ENCODE data around the gene NDUFA11.

NDUFA11 gene

GRCh38 chr19:5905114-5905778 is 1.7 kb upstream of the NDUFA11 start:
- no peak for DNase-seq

DNA sequence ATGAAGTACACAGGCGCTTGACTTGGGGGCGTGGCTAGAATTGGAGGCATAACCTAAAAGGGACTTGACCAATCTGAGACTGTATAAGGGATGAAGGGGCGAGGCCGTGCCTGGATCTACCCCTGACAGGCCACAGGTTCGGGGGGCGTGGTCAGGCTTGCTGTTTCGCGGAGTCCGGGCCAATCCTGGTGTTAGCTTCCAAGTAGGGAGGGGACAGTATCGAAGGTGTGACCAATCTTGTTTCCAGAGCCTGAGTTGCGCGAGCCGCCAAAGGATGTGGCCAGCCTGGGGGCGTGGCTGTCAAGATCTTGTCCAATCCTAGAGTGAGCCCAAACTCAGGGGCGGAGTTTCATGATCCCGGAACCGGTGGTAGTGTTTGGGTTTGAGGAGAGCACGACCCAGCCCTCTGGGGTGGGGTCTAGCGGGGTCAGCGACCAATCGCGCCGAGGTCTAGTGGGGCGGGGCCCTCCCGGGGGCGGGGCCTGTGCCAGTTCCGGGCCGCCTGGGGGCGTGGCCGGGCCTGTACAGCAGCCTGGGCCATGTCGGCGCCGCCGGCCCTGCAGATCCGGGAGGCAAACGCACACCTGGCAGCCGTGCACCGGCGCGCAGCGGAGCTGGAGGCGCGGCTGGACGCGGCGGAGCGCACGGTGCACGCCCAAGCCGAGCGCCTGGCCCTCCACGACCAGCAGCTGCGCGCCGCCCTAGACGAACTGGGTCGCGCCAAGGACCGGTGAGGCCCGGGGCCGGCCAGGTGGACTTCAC is 943 bp upstream of the NDUFA11 start, which contains the start of gene VMAC:
Gene VMAC, plus strand, starts transcription at position 521 of the 762 bp plus-strand sequence. Its CDS starts 19 bp downstream, at position 540.
- DNase-seq: peak; percentile 100

DNA sequence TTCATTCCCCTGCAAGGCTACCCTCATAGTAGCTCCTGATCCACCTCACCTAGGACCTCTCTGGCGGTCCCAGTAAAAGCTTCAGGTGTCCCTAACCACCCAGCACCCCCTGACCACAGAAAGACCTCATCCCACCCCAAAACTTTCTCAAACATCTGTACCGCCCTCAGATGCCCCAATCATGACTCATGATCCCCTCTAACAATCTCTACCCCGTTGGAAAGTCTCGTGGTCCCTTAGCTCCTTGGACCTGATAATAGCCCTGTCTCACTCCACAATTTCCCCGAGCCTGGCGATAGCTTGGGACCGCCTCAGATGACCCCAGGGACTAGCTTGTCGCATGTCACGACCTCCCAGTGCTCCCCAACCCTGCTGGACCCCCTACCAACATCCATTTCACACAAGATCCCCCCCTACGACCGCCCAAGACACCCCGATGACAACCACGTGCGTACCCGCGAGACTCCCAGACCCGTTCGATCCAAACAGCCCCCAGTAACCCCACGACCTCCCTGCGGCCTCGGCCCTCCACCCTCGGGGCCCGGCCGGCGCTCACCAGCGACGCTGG is 450 bp downstream of the NDUFA11 start:
- DNase-seq: no peak

DNA sequence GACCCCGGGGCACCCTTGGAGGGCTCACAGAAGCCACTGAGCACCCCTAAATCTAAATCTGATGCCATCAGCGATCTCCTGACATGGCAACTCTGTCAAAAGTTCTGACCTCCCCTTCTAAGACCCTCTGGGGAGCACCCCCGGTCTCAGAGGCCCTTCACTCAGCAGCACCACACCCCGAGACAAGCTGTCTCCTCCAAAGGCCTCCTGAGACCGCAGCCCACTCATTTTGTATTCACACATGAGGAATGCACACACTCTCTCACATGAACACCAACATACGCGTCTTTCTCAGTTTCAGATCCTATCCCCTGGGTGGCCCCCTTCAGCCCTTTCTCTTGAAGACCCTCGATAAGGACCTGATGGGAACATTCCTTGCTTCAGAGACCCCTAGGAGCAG is 2.6 kb downstream of the NDUFA11 start:
- DNase-seq: no peak

DNA sequence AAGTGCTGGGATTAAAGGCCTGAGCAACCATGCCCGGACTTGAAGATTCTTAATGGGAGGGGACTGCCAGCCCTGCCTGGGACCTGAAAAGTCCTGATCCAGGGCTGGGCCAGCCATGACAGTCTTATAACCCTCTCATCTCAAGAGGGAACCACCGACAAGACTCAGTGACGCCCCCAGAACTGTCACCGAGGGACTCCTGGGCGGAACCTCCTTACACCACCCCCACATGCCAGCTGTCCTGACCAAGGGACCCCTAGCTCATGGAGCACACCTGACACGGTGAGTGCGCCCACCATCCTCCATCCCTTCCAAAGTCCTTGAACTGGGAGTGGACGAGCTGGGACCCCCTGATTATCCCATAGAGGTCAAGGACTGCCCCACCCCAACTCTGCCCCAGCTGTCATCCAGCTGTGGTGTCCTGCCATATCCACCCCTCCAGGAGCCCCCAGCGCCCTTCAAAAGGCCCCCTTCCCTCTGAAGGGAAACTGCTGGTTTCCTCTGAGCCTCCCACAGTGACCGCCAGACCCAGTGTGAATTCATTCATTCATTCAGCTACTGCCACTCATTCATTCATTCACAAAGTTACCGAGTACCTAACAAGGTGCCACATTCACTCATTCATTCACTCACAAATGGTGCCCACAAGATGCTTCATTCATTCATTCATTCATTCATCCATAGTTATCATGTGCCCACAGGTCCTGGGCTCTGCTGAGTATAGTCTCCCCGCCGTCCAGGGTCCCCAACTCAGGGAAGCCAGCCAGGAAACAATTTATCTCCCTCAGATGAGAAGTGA is 3.7 kb downstream of the NDUFA11 start:
- DNase-seq: no peak

DNA sequence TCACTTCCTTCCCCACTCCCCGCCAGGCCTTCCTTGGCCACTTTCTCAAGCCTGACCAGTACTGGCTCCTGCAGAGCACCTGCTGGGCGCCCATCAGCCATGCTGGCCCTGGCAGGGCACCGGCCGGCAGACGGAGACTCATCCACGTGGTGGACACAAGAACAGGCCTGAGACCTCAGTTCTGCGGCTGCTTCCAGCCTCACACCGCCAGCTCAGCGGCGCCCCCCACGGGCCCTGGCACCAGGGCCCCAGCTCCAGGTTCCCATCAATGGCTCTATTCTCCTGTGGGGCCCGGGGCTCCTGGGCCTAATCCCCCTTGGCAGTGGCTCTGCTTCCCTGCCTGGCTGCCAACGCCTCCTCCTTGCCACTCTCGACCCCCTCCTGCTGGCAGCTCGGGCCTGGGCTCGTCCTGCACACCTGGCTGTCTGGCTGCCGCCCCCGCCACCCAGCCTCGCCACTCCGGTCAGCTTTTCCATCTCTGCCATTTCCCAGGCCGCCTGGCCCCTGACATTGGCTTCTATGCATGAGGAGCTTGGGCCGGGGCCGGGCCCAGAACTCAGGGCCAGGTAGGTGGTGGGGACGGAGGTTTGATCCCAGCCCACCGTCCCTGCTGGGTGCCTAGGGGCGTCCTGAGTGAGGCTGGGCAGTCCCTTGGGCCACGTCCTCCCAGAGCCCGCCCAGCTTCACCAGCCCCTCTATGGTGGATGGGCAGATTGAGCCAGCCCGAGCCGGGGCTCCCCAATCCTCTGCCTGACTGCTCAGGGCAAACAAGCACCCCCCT is 6.2 kb downstream of the NDUFA11 start:
- no peak for DNase-seq

GRCh38 chr19:5896365-5897076 is 7.1 kb downstream of the NDUFA11 start:
- no peak for DNase-seq

GRCh38 chr19:5895890-5896289 is 7.7 kb downstream of the NDUFA11 start:
- no peak for DNase-seq

GRCh38 chr19:5895409-5895808 is 8.2 kb downstream of the NDUFA11 start:
- DNase-seq: no peak

DNA sequence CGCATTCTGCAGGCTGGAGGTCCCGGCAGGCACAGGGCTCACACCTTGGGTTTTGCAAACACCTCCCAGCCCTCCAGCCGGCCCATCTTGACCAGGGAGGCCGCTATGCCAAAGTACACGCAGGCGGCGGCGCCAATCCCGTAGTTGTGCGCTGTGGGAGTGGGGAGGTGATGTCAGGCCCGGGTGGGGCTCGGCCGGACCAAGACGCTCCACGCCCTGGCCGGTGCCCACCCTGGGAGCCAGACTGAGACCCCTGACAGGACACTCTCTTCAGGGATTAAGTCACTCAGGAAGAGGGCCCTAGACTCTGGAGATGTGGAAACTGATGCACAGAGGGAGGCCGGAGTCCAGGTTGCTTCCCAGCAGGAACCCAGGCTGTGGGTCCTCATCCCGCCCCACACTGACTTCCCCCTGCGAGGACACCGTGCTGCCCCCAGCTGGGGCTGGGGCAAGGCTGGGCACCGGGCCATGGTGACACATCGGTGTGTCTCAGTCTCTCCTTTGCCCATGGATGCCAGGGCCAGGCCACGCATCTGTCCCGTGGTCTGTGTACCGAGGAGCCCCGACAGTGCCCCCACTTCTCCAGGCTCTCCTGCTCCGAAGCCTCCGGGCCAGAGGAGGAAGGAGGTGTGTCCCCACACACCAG is 8.8 kb downstream of the NDUFA11 start:
- no peak for DNase-seq

DNA sequence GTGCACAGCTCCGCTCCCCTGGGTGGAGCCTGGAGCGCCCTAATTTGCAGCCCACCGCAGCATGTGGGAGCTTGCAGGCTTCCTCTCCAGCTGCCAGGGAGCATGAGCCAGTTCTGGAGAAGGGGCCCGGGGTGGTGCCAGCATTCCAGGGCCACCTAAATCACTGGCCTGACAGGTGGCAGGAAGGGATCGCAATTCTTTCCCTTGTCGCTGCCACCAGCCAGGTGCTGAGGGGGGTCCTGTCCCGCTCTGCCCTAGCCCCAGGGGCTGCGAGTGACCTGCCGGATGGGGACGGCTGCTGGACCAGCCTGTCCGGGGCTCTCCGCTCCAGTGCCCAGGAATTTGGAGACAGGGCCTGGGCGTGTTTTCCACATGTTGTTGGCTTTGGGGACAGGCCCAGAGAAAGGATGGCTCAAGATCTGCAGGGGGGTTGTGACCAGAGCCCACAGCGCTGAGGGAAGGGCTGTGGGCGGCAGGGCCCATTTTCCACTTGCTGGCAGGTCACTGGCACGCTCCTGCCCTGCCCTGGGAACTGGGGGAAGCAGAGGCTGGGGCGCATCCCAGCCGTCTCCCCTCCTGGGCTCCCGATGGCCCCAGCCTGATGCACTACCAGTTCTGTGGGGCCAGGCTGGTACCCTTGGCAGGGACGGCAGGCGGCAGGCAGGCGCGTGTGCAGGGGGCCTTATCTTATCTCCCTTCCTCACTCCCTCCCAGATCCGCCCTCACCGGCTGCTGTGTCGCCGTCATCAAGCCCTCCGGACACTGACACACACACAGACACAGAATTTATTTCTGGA is 9.5 kb downstream of the NDUFA11 start:
- no peak for DNase-seq

GRCh38 chr19:5893296-5893903 is 10.2 kb downstream of the NDUFA11 start:
- DNase-seq: no peak

DNA sequence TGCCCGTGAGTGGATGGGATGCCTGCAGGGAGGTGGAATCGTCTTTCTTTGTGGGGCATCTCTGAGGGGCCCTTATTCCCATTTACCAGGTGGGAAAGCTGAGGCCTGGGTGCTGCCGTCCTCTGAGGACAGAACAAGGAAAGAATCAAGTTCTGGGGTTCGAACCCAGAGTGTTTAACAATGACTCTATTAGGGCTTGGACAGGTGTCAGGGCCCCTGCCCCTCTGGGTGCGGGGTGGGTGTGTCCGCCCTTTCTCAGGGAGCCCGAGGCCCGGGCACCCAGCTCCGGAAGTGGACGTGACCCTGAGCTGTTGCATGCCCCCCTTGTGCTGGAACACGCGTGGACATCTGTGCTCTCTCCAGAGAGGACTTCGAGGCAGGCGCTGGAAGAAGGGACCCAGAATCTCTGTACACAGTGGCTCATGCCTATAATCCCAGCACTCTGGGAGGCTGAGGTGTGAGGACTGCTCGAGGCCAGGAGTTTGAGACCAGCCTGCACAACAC is 10.8 kb downstream of the NDUFA11 start:
- DNase-seq: no peak

- no peak for DNase-seq
Observed at GRCh38 chr19:5891938-5892771, 11.4 kb downstream of the NDUFA11 start.

- no peak for DNase-seq
Observed at GRCh38 chr19:5891572-5891937, 12.0 kb downstream of the NDUFA11 start.

DNA sequence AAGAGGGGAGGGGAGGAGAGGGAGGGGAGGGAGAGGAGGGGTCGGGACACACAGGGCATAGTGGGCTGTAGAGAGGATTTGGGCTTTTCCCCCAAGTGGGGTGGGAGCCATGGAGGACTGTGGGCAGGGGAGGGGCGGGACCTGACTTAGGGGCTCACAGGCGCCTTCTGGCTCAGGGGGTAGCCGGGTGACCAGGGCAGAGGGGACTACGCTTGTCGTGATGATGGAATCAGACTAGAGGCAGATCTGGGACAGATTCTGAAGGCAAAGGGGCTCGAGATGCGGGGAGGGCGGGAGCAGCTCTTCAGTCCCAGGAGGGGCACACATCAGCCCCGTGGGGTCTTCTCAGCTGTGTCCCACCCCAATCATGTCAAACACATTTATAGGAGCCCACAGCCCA is 13.5 kb downstream of the NDUFA11 start:
- DNase-seq: no peak

- no peak for DNase-seq
Observed at GRCh38 chr19:5889288-5889971, 14.2 kb downstream of the NDUFA11 start.
